NCI-H2107 treated with DMSO at 0.1 percent for 48 hours (cell line): ENCODE results near the gene TSPYL1.
A peak's percentile ranks its signal among the peaks of the same experiment; 100 is the strongest.
"Not testable (repeated sequence)": the region's sequence is repeated elsewhere in the genome, so short reads cannot be mapped to it uniquely, and the experiment has no call there.

Experiments
- DNase-seq: peaks from one replicate; lab custom pipeline; 2025; ENCODE audit not compliant: unreplicated experiment; lab: John Stamatoyannopoulos, UW

The TSPYL1 gene

DNA sequence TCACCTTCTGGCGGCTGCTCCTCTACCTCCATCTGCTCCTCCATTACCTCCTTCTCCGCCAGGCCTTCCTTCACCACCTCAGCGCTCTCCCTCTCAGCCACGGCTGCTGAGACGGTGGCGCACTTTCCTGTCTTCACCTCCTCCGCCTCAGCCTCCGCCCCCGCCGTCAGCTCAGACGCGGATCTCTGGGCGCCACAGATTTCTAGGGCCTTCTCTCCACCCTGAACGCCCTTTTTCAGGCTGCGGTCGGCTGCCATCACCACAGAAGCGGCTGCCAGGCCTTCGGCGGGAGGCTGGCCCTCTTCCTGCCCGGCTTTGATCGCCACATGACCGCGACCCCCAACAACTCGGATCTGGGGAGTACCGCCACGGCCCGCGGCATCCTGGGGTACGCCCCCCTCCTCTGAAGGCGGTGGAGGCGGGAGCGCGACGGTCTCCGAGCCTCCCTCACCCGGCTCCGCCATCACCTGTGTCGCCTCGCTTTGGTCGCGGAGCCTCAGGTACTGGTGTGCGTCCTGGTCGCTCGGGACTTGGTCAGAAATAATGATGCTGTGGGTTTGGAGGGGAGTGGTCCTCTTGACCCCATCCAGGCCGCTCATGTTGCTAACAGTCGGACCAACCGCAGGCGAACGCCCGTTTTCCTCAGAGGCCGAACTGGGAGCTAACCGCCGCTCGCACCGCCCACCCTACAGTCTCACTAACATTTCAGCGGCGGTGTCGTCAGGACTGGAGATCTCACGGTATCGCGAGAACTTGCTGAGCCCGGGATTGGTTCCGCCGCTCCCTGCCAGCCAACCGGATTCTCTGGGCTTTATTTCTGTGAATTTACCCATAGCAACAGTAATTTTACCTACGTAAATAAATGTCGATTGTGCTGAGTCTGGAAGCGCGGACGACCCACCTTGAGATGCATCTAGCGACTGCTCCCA is at the start of gene TSPYL1:
TSS of gene TSPYL1 (minus strand) at position 699 of the 929 bp plus-strand sequence. CDS start at position 599, 100 bp downstream.
- peak; percentile 93 for DNase-seq

- no peak for DNase-seq
Measured at GRCh38 chr6:116329156-116329555, 49.4 kb upstream of the TSPYL1 start.

DNA sequence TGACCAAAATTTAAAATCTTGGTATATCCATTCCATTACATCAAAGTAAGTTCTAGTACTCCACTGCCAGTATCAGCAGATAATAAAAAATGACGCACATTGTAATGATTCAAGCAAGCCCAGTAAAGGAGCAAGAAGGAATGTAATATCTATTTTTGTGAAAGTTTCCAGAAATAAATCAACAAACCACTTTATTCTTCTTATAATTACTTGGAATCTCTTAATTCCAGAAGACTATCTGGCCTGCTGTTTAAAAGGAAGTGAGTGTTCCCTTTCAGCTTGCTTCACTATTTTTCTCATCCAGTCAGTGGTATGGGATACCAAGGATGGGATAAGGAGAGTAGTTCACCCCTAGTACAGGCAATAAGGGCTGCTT is 48.8 kb upstream of the TSPYL1 start:
- no peak for DNase-seq

- DNase-seq, result no peak
Measured at GRCh38 chr6:116327803-116328527, 48.2 kb upstream of the TSPYL1 start.

GRCh38 chr6:116326996-116327395 is 47.3 kb upstream of the TSPYL1 start:
- no peak for DNase-seq

DNA sequence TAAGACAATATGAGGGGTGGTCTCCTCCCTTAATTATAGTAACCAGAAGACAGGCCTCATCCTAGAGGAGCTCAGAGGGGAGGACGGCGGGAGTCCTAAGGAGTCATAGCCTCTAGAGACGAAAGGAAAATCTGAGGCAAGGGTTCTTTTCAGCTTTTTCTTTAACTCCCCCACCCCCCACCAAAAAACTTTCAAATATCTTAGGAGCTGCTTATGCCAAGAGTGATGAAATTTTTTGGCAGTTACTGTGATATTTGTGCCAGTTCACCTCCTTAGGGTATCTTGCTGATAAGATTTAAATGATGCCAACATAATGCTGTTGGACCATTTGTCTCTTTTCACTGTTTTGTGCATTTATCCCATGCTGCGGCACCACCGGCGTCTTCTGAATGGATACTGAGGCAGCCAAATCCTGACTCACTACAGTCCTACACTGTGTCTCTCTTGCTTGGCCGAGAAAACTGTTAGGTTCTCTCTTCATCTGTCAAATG is 46.5 kb upstream of the TSPYL1 start:
- DNase-seq, result no peak

- DNase-seq, result not testable (repeated sequence)
Measured at GRCh38 chr6:116325634-116326132, 46.0 kb upstream of the TSPYL1 start.

- no peak for DNase-seq
Measured at GRCh38 chr6:116323863-116324262, 44.1 kb upstream of the TSPYL1 start.

GRCh38 chr6:116321933-116322332 is 42.2 kb upstream of the TSPYL1 start:
- not testable (repeated sequence) for DNase-seq

- DNase-seq, result no peak
Measured at GRCh38 chr6:116316772-116317467, 37.2 kb upstream of the TSPYL1 start.

DNA sequence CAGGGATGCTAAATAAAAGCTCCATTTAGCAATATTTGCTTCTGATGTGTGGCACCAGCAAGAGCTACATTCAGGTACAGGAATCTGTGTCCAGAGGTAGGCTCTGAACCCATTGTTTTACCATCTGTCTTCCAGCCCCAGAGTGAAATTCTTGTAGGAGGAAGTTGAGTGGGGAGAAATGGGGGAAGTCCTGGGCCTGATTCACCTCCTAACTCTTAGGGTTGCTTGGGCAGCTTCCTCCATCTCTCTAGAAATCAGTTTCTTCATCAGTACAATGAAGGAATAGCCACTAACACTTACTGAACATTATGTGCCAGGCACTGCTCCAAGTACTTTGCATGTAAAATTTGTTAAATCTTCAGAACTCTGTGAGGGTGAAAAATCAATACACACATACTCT is 35.1 kb upstream of the TSPYL1 start:
- DNase-seq, result no peak

- DNase-seq, result no peak
Measured at GRCh38 chr6:116314218-116314617, 34.5 kb upstream of the TSPYL1 start.

DNA sequence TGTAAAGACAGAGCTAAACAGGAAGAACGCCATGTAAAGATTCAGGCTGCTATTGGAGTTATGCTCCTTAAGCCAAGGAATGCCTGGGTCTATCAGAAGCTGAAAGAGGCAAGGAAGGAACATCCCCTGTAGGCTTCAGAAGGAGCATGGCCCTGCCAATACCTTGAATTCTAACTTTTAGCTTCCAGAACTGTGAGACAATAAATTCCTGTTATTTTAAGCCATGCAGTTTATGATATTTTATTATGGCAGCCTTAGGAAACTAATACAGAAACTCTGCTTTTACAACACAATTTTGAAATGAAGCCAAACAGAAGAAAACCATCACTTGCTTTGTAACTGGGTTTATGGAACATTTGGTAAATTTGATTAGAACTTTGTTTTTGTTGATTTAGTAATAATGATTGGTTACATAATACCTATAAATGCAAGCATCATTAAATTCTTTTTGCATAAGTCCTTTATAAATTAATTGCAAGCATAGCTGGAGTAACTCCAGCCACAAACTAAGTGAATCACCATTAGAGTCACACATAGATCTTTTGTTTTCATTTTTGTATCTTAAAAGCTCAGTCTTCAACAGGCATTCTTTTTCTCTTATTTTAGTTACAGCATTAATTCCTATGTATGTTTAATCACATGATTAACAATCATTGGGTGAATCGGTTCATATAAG is 33.5 kb upstream of the TSPYL1 start:
- no peak for DNase-seq

- DNase-seq, result no peak
Measured at GRCh38 chr6:116309657-116310056, 29.9 kb upstream of the TSPYL1 start.

- DNase-seq, result no peak
Measured at GRCh38 chr6:116309001-116309400, 29.3 kb upstream of the TSPYL1 start.

DNA sequence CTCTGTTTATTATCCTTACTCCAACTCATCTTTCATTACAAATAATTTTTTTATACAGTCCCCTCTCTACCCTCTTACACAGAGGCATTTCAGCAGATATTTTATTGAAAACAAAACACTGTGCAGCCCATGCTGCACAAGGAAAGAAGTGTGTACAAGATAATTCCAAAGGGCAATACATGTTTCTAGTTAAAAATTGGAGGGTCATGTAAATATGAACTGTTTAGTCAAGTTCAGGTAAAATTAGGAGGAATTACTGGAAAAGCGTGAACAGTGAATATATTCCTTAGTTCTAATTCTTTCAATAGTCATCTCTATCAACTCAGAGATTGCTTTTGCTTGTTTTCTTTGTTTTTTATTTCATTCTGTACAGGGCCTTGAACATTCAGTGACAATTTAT is 27.9 kb upstream of the TSPYL1 start:
- DNase-seq, result no peak

GRCh38 chr6:116307001-116307400 is 27.3 kb upstream of the TSPYL1 start:
- DNase-seq, result no peak

- DNase-seq, result no peak
Measured at GRCh38 chr6:116304538-116305097, 24.9 kb upstream of the TSPYL1 start.

GRCh38 chr6:116301104-116301503 is 21.4 kb upstream of the TSPYL1 start:
- no peak for DNase-seq

DNA sequence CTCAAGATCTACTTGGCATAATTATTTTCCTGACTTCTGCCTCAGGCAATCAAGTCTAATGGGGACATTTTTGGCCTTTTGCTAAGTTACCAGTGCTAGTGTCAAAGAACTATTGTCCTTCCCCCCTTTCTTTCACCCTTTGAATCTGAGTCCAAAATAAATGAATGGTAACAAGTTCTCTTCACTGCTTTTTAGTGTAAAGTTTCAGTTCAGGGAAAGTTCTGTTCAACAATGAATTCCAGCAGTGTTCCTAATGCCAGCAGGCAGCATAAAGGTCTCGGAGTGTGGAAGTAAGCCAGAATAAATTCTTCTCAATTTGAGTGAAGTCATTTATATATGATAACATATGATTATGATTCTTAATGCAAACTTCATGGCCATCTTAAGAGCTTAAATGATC is 20.8 kb upstream of the TSPYL1 start:
- no peak for DNase-seq
